GM12875 (cell line): Measurements from ENCODE around the gene EVX2.

Experiments
- H3K4me3 ChIP-seq: one replicate; pipeline ENCODE4 v1.5.1; 2011; ENCODE audit warnings: low read depth, low read length, control low read depth
- TF ChIP-seq, protein P1 (sequence below): IDR thresholded peaks from 2 replicates; pipeline ENCODE4 v1.5.1; 2011; ENCODE audit warnings: low read depth, mild to moderate bottlenecking, control low read depth, inconsistent platforms, low read length, moderate library complexity, borderline replicate concordance; ENCODE audit not compliant: insufficient read depth

Gene EVX2

DNA sequence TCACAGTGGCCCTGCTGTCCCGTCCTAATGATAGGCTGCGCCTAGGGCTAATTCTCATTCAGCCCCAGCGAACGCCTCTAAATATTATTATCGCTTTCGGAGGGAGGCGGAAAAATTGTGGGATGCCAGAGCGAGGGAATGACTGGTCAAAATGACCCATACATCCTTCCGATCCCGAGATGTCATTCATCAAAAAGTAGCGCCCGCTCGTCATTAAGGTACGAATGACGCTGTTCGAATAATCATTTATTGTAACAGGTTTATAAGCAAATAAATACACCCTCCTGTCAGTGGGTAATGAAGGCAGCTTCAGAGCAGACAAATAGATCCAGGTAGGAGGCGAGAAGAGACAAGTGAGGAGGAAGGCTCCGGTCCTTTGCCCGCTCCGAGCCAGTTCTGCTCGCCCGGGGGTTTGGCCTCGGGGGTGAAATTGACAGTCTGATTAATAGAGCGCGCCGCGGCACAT lies at the start of gene EVX2:
Gene EVX2, minus strand, starts transcription at position 167 of the 466 bp plus-strand sequence. CDS start 186 bp downstream, outside the sequence.
- TF ChIP-seq, protein P1, sequence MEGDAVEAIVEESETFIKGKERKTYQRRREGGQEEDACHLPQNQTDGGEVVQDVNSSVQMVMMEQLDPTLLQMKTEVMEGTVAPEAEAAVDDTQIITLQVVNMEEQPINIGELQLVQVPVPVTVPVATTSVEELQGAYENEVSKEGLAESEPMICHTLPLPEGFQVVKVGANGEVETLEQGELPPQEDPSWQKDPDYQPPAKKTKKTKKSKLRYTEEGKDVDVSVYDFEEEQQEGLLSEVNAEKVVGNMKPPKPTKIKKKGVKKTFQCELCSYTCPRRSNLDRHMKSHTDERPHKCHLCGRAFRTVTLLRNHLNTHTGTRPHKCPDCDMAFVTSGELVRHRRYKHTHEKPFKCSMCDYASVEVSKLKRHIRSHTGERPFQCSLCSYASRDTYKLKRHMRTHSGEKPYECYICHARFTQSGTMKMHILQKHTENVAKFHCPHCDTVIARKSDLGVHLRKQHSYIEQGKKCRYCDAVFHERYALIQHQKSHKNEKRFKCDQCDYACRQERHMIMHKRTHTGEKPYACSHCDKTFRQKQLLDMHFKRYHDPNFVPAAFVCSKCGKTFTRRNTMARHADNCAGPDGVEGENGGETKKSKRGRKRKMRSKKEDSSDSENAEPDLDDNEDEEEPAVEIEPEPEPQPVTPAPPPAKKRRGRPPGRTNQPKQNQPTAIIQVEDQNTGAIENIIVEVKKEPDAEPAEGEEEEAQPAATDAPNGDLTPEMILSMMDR = no peak
- H3K4me3 ChIP-seq = no peak within 1 kb of the TSS

DNA sequence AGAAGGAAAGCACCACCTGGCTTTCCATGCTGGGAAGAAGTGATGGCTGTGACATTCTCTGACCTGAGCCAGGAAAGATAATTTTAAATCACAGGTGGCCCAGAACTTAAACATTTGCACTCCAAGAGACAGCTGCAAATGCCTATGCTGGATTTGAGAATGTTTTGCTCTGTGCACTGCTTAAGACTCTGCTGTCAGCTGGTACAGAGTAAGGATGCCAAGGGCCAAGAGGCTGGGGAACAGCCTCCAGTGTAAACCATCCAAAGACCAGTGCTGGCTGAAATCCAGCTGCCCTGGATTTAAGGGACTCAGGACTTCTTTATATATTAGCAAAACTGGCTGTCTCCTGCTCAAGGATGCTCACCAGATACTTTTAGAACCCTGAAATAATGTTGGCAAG lies 49.6 kb upstream of the EVX2 start:
- no peak overlapping the region for H3K4me3 ChIP-seq
- TF ChIP-seq, protein P1 = no peak

GRCh38 chr2:176132205-176133171 lies 48.7 kb upstream of the EVX2 start:
- TF ChIP-seq, protein P1 = no peak
- no peak overlapping the region for H3K4me3 ChIP-seq

GRCh38 chr2:176131848-176132158 lies 48.0 kb upstream of the EVX2 start:
- no peak overlapping the region for H3K4me3 ChIP-seq
- TF ChIP-seq, protein P1 = no peak

- H3K4me3 ChIP-seq = no peak overlapping the region
Measured at GRCh38 chr2:176130957-176131847, 47.4 kb upstream of the EVX2 start.

DNA sequence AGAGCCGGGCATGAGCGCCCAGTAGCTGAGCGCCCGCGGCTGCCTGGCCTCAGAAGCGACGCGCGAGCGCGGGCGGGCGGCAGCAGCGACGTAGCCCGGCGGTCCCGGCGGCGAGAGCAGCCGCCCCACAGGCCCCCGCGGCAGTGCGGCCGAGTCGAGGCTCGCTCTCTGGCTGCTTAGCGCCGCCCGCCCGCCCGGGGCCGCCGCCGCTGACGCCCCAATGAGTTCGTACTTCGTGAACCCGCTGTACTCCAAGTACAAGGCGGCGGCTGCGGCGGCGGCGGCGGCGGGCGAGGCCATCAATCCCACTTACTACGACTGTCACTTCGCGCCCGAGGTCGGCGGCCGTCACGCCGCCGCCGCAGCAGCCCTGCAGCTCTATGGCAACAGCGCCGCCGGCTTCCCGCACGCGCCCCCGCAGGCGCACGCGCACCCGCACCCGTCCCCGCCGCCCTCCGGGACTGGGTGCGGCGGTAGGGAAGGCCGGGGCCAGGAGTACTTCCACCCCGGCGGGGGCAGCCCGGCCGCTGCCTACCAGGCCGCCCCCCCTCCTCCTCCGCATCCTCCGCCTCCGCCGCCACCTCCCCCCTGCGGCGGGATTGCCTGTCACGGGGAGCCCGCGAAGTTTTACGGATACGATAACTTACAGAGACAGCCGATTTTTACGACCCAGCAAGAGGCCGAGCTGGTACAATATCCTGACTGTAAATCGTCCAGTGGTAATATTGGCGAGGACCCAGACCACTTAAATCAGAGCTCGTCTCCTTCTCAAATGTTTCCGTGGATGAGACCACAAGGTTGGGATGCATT lies 46.6 kb upstream of the EVX2 start:
- no peak overlapping the region for H3K4me3 ChIP-seq
- TF ChIP-seq, protein P1 = no peak

More at GRCh38 chr2:176130957-176131847, 47.4 kb upstream of the EVX2 start:
- TF ChIP-seq, protein P1 = no peak
